ENCODE data around the gene ZFP3.
"Not testable (repeated sequence)": the region's sequence is repeated elsewhere in the genome, so short reads cannot be mapped to it uniquely, and the experiment has no call there.

DNA sequence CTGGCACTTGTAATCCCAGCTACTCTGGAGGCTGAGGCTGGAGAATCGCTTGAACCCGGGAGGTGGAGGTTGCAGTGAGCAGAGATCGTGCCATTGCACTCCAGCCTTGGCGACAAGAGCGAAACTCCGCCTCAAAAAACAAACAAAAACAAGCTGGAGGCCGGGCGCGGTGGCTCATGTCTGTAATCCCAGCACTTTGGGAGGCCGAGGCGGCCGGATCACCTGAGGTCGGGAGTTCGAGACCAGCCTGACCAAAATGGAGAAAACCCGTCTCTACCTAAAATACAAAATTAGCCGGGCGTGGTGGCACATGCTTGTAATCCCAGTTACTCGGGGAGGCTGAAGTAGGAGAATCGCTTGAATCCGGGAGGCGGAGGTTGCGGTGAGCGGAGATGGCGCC lies 992 bp upstream of the ZFP3 start:
- TF ChIP-seq YY1 (IDR thresholded peaks at IDR 0.05; ENCODE audit: insufficient read depth, insufficient read length); SUZ12 (IDR thresholded peaks at IDR 0.05; ENCODE audit: extremely low read depth, insufficient read depth, insufficient read length): not testable (repeated sequence)
